ENCODE results near the gene INO80D.

- TF ChIP-seq CTCF (IDR thresholded peaks at IDR 0.05) (no peak), POLR2A (IDR thresholded peaks at IDR 0.05) (no peak)
Measured at GRCh38 chr2:205976120-205976814, 109.7 kb downstream of the INO80D start.

All from testis (tissue), 2 donors.